ENCODE results near the gene KPNA5.
"Not testable (repeated sequence)": the region's sequence is repeated elsewhere in the genome, so short reads cannot be mapped to it uniquely, and the experiment has no call there.

Gene KPNA5

DNA sequence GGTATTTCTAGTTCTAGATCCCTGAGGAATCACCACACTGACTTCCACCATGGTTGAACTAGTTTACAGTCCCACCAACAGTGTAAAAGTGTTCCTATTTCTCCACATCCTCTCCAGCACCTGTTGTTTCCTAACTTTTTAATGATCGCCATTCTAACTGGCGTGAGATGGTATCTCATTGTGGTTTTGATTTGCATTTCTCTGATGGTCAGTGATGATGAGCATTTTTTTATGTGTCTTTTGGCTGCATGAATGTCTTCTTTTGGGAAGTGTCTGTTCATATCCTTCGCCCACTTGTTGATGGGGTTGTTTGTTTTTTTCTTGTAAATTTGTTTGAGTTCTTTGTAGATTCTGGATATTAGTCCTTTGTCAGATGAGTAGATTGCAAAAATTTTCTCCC, 12.3 kb downstream of the KPNA5 start:
- DNase-seq; intact Hi-C loops (cut with DNase I): not testable (repeated sequence)

DNA sequence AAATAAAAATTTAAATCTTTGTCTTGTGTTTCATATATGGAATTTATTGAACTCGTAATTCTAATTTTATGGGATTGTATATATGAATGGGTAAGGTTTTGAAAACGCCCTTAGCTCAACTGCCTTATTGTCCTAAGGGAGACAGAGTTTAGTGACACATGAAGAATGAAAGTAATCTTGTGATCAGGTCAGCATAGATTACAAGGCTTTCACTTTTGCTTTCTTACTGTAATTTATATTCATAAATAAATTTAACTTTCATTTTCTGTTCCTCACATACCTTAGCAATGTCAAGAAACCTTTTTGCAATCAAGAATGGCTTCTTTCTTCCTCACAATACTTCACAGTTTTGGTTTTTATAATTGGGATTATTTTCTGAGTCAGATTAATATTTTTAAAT, 14.4 kb downstream of the KPNA5 start:
- no peak for DNase-seq
- intact Hi-C loops (cut with DNase I): no loop called here

DNA sequence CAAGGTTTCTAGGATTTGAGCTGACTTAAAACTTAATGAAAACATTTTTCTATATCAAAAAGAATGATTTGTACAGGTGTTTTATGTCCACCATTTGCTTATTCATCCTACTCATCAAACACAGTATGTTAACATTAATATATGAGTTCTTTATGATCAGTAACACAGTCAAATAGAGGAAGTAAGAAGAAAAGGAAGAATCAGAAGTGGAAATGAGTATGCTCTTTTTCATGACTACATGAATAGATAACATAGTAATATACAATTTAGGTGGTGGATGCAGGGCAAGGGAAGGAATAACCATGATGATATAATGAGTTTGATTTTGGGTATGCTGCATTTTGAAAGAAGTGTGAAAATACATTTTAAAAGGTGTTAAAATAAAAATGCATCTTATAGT, 16.5 kb downstream of the KPNA5 start:
- no peak for DNase-seq
- intact Hi-C loops (cut with DNase I): no loop called here

DNA sequence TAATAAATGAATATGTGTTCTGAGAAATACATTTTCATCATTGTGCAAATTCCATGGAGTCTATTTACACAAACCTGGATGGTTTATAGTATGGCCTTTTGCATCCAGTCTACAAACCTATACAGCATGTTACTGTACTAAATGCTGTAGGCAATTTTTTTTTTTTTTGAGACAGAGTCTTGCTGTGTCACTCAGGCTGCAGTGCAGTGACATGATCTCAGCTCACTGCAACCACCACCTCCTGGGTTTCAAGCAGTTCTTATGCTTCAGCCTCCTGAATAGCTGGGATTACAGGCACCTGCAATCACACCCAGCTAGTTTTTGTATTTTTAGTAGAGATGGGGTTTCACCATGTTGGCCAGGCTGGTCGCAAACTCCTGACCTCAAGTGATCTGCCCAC, 22.9 kb downstream of the KPNA5 start:
- DNase-seq: peak in 6 of 42 donors; percentile 11 to 52 (median 34)

DNA sequence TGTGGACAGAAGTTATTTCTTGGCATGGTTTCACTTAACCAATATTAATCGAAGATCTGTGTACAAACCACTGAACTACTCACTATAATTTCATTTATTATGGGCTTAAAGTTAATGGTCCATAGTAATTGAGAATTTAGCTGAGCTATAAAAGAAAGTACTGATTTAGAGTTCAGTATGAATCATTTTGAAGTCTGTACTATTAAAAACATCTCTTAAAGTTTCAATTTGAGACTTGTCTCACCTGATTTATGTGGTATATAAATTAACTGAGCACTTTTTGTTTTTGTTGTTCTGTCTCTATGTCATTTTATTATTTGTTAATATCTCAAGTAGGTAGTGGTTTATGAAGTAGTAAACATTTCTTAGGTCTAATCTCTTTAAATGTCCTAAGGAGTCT, 24.9 kb downstream of the KPNA5 start:
- DNase-seq: no peak
- intact Hi-C loops (cut with DNase I): no loop called here

More for the DNA sequence above, 22.9 kb downstream of the KPNA5 start:
- intact Hi-C loops (cut with DNase I): not testable (repeated sequence)

DNA sequence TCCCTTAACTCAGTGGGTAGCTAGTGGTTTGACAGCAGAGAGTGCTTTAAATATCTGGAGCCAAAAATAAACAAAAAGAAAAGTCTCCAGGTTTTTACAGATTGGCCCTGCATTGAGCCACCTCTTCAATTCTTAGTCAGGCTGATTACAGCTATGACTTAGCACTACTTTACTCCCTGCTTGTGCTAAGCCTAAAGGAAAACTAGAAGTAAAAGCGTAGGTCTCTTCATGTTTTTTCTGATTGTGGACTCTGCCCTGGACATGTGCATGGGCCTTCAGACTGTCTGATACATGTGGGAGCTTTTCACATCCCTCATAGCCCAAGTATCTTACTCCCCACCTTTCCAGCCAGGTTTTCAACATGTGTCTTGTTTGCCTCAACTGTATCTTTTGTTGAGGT, 33.3 kb downstream of the KPNA5 start:
- intact Hi-C loops (cut with DNase I): no loop called here
- no peak for DNase-seq

DNA sequence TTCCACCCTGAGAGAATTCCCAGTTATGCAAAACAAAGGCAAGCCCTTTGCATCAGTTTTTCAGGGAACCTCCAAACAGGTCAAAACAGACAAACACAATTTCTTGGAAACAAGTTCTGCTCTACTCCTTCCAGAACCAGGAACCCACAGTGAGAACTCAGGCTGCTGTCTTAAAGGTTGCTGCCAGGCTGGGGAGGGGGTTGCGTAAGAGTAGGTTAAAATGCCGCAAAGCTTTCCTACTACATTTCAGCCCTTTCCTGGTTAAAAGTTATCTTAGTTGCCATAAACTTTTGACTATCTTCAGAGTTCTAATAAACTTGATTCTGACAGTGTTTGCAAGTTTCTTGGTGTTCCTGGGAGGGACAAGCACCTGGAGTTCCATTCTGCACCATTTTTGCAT, 33.8 kb downstream of the KPNA5 start:
- DNase-seq: no peak
- intact Hi-C loops (cut with DNase I): no loop called here

DNA sequence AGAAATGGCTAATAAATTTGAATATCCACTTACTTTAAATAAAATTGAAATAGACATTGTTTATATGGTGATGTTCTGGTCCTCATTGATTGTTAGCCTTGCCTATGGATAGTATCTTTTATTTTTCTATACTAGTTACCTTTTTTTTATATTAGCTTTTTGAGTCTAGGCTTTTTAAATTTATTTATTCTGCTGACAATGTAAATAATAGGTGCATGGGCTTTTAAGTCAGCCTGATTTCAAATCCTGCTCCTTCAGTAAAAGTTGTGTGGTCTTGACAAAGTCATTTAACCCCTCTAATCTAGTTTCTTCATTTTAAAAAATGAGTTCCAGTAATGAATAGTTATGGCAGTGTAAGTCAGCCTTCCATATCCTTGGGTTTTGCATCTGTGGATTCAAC, 45.9 kb downstream of the KPNA5 start:
- intact Hi-C loops (cut with DNase I): no loop called here
- no peak for DNase-seq

DNA sequence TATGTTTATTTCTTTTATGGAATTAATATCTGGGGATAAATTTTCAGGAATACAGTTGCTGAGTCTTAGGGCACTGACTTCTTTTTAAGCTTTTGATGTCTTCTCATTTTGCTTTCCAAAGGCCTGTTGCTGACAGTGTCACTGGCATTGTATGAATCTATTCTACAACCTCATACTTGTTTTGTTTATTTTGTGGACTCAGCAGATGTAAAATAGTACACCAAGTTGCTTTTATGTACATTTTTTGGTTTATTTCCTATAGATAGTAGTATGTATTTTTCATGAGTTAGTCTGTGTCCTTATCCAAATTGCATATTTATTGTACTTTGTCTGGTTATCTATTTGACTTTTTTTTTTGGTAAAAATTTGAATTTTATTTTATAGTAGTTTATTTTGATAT, 49.5 kb downstream of the KPNA5 start:
- intact Hi-C loops (cut with DNase I): no loop called here
- no peak for DNase-seq

DNA sequence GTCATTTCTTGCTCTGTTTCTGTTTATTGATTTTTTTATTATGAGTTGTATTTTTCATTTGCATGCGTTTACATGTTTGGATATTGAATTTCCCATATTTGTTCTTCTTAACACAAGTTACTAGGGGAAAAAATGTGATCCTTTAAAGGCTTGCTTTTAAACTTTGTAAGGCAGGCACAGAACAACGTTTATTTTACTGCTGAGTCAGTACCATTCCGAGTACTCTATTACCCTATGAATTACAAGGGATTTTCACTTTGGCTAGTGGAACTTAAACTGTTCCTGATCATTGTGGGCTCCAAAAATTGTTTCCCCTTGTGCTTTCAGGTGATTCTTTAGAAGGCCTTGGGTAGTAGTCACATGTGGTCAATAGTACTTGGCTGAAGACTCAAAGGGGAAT, 56.0 kb downstream of the KPNA5 start:
- intact Hi-C loops (cut with DNase I): no loop called here

DNA sequence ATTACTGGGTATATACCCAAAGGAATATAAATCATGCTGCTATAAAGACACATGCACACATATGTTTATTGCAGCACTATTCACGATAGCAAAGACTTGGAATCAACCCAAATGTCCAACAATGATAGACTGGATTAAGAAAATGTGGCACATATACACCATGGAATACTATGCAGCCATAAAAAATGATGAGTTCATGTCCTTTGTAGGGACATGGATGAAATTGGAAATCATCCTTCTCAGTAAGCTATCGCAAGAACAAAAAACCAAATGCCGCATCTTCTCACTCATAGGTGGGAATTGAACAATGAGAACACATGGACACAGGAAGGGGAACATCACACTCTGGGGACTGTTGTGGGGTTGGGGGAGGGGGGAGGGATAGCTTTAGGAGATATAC, 59.5 kb downstream of the KPNA5 start:
- intact Hi-C loops (cut with DNase I); DNase-seq: not testable (repeated sequence)

More for the DNA sequence above, 56.0 kb downstream of the KPNA5 start:
- DNase-seq: no peak

DNA sequence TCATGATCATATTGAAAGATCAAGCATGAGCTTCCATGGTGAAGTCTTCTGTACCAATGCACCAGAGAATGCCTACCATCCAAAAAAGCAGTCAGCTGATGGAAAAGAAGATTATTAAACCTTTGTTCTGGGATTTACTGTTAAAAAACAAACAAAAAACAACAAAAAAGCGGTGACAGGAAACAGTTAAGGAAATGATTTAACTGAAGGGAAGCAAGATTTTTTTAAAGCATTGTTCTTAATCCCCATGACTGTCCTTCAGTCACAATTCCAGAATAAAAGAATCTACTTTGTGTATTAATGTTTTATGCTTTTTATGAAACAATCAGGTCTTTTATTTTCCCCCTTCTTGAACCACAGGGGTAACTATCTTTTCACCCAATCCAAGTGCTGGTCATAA, 60.6 kb downstream of the KPNA5 start:
- intact Hi-C loops (cut with DNase I): no loop called here
- DNase-seq: no peak

DNA sequence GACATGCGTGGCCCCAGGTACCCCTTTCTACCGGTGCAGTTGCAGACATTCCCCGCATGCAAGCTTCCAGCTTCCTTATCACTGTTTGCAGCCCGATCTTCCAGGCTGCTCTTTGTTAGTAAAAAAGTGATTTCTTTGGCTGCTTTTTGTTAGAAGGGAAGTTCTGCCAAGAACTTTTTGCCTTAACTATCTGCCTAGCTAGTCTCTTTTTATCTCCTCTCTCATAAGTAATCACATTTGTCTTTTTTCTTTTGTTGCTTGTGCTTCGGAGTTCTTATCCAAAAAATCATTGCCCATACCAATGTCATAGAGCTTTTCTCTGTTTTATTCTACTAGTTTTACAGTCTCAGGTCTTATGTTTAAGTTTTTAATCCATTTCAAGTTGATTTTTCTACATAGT, 64.2 kb downstream of the KPNA5 start:
- intact Hi-C loops (cut with DNase I): no loop called here
- DNase-seq: no peak

DNA sequence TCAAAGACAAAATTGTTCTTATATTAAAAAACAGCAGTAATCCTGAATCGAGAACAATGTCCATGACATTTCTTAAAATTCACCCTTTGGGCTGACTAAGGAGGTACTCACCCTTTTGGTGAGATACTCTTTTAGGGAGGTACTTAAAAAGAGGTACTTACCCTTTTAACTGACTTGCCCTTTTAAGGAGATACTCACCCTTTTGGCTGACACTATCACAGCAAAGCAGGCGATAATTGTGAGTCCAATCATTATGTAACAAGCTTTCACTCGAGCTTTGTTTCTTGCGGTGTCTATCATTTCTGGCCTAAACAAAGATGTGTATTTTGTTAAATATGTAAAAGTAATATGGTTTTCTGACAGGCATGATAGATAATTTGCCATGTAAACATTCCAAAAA, 80.8 kb downstream of the KPNA5 start:
- DNase-seq: no peak
- intact Hi-C loops (cut with DNase I): no loop called here

DNA sequence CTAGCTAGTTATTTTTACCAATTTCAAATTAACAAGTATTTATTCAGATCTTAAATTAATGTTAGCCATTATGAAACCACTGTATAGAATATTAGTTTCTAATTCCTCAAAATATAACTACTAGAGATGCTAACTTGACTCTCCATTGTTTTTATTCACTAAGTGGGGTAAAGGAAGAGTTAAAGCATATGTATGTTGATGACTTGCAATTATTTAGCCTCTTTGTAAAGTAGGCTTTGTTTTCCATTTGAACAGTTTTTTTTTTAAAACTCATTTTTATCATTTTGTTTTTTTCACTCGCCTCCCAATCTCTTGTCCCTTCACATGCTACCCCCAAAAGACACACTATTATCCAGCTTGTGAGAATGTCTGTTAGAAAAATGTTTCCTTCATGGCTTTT, 81.2 kb downstream of the KPNA5 start:
- no peak for DNase-seq
- intact Hi-C loops (cut with DNase I): no loop called here

DNA sequence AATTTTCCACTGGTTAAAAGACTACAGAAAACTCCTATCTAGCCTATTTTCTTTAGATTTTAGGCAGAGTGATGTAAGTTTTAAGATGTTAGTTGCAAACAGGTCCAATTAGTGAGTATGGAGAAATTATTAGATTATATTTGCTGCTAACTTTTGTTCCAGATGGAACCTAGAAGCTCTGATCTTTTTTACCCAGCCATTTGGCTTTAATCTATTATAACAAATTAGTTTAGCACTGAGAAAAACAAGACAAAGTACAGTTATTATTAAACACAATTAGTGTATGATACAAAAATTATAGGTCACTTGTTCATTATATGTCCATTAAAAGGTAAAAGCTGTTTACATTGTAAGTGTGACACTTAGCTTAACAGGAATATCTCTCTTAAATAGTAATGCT, 82.0 kb downstream of the KPNA5 start:
- intact Hi-C loops (cut with DNase I): no loop called here
- no peak for DNase-seq

DNA sequence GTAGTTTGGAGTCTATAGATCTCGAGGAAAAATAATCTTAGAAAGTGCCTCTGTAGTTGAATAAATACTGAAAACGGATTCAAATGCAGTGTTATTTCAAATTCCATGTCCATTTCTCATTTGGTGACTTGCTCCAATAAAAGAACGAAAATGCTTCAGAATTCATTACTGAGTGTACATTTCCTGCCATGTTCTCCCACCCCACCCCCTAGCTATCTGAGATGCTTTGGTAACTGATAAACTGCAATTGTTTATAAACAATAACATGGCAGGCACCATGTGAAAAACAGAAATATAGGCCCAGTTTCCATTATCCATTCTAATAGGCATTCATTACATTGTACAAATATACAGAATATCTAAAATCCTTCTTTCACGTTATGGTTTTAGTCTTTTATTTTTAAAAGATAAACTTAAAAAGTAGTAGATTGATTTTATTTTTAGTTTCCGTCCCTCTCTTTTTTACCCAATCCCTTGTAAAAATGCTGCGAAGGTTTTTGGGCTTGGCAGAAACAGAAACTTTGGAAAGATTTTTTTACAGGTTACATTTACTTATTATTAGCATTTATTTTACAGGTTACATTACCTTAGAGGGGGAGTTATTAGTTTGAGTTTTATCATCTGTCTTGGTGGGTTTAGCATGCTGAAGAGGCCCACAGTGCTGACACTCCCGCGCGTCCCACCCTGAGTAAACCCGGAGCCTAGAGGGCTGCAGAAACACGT, 83.1 kb downstream of the KPNA5 start:
- DNase-seq: peak in 1 of 42 donors; percentile 11
- intact Hi-C loops (cut with DNase I): no loop called here

DNA sequence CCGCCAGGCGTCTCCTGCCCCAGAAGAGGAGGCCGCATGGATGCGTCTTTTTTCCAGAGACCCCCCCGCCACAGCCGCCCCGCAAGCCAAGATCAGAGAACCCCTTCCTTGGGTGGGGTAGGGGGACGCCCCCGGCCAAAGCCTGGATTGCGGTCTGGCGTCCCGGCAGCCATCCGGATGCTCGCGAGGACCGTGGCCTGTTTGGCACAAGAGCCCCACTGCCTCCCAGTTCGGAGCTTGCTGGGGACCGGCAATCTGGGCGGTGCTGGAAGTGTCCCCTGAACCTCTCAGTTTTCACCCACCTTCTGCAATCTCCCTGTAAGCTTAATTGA, 83.6 kb downstream of the KPNA5 start:
- peak in 4 of 42 donors; percentile 4 to 43 (median 8) for DNase-seq

DNA sequence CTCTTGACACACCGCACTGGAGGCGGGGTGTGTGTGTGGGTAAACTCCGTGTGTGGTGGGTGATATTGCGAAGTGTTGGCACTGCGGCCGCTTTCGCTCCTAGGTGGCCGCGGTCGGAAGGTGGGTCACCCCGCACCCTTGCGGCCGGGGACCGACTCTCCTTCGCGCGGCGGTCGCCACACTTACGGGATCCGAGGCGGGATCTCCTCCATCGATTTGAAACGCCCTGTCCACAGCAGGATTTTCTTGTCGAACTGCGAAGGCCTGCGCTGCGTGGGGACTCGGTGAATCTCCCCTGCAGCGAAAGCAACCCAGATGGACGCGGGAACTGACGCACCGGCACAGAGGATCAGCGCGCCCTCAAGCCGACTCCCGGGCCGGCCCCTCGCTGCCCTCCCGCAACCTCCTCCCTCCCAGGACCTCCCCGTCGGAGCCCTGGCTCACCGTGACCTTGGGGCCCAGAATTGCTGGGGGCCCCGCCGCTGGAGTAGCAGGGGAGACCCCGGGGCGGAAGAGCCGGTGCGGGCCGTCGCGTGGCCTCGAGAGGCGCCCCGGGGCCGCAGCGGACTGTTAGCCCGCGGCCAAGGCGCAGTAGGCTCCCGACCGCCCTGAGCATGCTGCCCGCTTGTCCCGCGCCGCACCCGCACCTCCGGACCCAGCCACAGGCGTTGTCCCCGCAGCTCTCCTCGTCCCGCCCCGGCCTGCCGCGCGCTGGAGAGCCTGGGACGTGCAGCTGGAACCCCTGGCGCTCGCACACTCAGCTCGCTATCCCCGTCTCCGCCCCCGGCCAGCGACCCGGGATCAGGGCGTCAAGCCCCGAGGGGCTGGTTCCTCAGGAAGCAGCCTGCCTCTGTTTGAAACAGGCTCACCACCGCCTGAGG, 84.2 kb downstream of the KPNA5 start, which contains the start of gene FAM162B:
TSS of gene FAM162B (minus strand) at position 759 of the 881 bp plus-strand sequence. CDS start at position 616, 143 bp downstream.
- intact Hi-C loops (cut with DNase I): no loop called here

More for the DNA sequence above, 83.6 kb downstream of the KPNA5 start:
- intact Hi-C loops (cut with DNase I): no loop called here

DNA sequence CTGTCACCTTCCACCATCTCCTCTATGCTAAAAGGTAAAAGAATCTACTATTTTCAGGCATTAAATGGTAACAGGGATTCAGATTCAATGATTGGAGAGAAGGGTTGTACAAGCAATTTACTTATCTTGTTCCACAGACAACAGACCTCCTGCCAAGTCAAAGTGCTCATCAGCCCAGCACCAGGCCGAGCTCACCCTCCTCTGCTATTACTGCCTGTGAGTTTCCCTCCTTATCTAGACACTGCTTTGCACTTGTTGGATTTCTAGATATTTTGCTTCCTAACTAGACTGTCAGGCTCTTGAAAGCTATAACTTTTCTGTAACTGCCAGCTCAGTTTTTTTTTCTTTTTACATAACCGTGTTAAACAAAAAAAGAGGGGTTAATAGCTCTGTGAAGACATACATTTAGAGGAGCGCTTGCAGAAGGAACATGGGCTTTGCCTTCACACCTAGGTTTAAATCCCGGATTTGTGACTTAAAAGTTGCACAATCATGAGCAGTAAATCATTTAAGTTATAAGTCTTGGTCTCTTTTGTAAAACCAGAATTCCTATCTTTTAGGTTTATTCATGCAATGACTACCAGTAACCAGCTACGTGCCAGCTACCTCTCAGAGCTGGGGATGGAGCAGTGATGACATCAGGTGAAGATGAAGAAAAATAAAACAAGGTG, 85.6 kb downstream of the KPNA5 start:
- intact Hi-C loops (cut with DNase I): no loop called here
- DNase-seq: no peak

More for the DNA sequence above, 84.2 kb downstream of the KPNA5 start, which contains the start of gene FAM162B:
- peak in 15 of 42 donors; percentile 5 to 46 (median 16) for DNase-seq
